Astrocyte (in vitro differentiated cells and primary cell): ENCODE measurements around the gene ERRFI1. TPM values are rescaled to one million over a fixed set of nuclear protein-coding genes. Genes with fewer than 3 reads are reported as not detected.
A peak's percentile ranks its signal among the peaks of the same experiment; 100 is the strongest.

Experiments used
- DNase-seq: peaks from one replicate; pipeline ENCODE4 v3.0.0-alpha.2; 2010; ENCODE audit warnings: low read depth
- FAIRE-seq: peaks from 2 replicates; lab custom pipeline; 2011; peaks lifted over from hg19 to GRCh38; lab: Jason Lieb, UNC
- H2AFZ ChIP-seq: 2 replicates; pipeline ENCODE4 v1.6.0; 2012; ENCODE audit warnings: low read depth, low read length, inconsistent platforms
- H3K27ac ChIP-seq: 2 replicates; pipeline ENCODE4 v1.5.1; 2011; ENCODE audit warnings: low read depth, low read length, inconsistent platforms
- H3K27me3 ChIP-seq: 2 replicates; pipeline ENCODE4 v1.6.0; 2011; ENCODE audit warnings: low read length, inconsistent platforms; ENCODE audit not compliant: insufficient read depth
- H3K36me3 ChIP-seq: 2 replicates; pipeline ENCODE4 v1.5.1; 2011; ENCODE audit warnings: low read length, inconsistent platforms; ENCODE audit not compliant: insufficient read depth
- H3K4me1 ChIP-seq: 2 replicates; pipeline ENCODE4 v1.5.1; 2011; ENCODE audit warnings: low read length, inconsistent platforms; ENCODE audit not compliant: insufficient read depth
- H3K4me2 ChIP-seq: 2 replicates; pipeline ENCODE4 v1.6.0; 2012; ENCODE audit warnings: low read length, inconsistent platforms
- H3K4me3 ChIP-seq: 2 replicates; pipeline ENCODE4 v1.5.1; 2011; ENCODE audit warnings: low read depth, mild to moderate bottlenecking, low read length, inconsistent platforms; ENCODE audit not compliant: insufficient read depth
- H3K79me2 ChIP-seq: 2 replicates; pipeline ENCODE4 v1.6.0; 2012; ENCODE audit warnings: mild to moderate bottlenecking, low read length, inconsistent platforms; ENCODE audit not compliant: insufficient read depth
- H3K9ac ChIP-seq: 2 replicates; pipeline ENCODE4 v1.6.0; 2012; ENCODE audit warnings: mild to moderate bottlenecking, low read length, inconsistent platforms
- H3K9me3 ChIP-seq: 2 replicates; pipeline ENCODE4 v1.5.1; 2012; ENCODE audit warnings: low read depth, mild to moderate bottlenecking, low read length, inconsistent platforms; ENCODE audit not compliant: insufficient read depth
- H4K20me1 ChIP-seq: 2 replicates; pipeline ENCODE4 v1.6.0; 2012; ENCODE audit warnings: low read length, inconsistent platforms; ENCODE audit not compliant: insufficient read depth
- H3K27ac Mint-ChIP-seq: one replicate; pipeline ENCODE4 v1.8.0; 2021; ENCODE audit warnings: mild to moderate bottlenecking, mixed read lengths; ENCODE audit not compliant: unreplicated experiment
- H3K27me3 Mint-ChIP-seq: one replicate; pipeline ENCODE4 v1.8.0; 2021; ENCODE audit warnings: low read depth, mixed read lengths; ENCODE audit not compliant: unreplicated experiment
- H3K36me3 Mint-ChIP-seq: one replicate; pipeline ENCODE4 v1.8.0; 2021; ENCODE audit warnings: low read depth, mixed read lengths; ENCODE audit not compliant: unreplicated experiment
- H3K4me1 Mint-ChIP-seq: one replicate; pipeline ENCODE4 v1.8.0; 2021; ENCODE audit warnings: low read depth, mixed read lengths; ENCODE audit not compliant: unreplicated experiment
- H3K4me3 Mint-ChIP-seq: one replicate; pipeline ENCODE4 v1.8.0; 2021; ENCODE audit warnings: mild to moderate bottlenecking, moderate library complexity, mixed read lengths; ENCODE audit not compliant: unreplicated experiment
- H3K9me3 Mint-ChIP-seq: one replicate; pipeline ENCODE4 v1.8.0; 2021; ENCODE audit warnings: mild to moderate bottlenecking, mixed read lengths; ENCODE audit not compliant: unreplicated experiment
- CTCF ChIP-seq: IDR thresholded peaks from 2 replicates; pipeline ENCODE4 v1.5.1; 2011; ENCODE audit warnings: low read depth, mild to moderate bottlenecking, inconsistent platforms, low read length, moderate library complexity; ENCODE audit not compliant: insufficient read depth
- EZH2 ChIP-seq: IDR thresholded peaks from 2 replicates; pipeline ENCODE4 v1.6.1; 2012; ENCODE audit warnings: mild to moderate bottlenecking, low read length, inconsistent platforms; ENCODE audit not compliant: insufficient read depth
- total RNA-seq: library from RNA; stranded (reverse); gene quantifications from 2 replicates; pipeline ENCODE4 v1.2.1, GENCODE V29; 2021

The ERRFI1 gene
- total RNA-seq, 1 donor from 2014 or later: 81.5 TPM

- peak overlapping the region; percentile 95 for H3K9ac ChIP-seq
- FAIRE-seq: no peak
These were observed 1.9 kb upstream of the ERRFI1 start for GRCh38 chr1:8027748-8028570.

GRCh38 chr1:8026976-8027747 lies 1.1 kb upstream of the ERRFI1 start:
- H2AFZ ChIP-seq: peak overlapping the region; percentile 86
- H3K27ac Mint-ChIP-seq: peak overlapping the region; percentile 93
- peak overlapping the region; percentile 87 for H3K27ac ChIP-seq

More at GRCh38 chr1:8027748-8028570, 1.9 kb upstream of the ERRFI1 start:
- no peaks in the 10 kb centered on the region for H3K36me3 ChIP-seq
- peaks cover 37% of the 10 kb centered on the region for H3K4me1 ChIP-seq
- peaks cover 2% of the 10 kb centered on the region for H3K36me3 Mint-ChIP-seq
- peaks cover 31% of the 10 kb centered on the region for H3K4me1 Mint-ChIP-seq
- DNase-seq: peak; percentile 89
- H3K27me3 ChIP-seq: no peaks in the 10 kb centered on the region
- no peaks in the 10 kb centered on the region for H3K9me3 Mint-ChIP-seq
- no peaks in the 10 kb centered on the region for H3K9me3 ChIP-seq
- peak overlapping the region; percentile 94 for H3K4me2 ChIP-seq
- no peak overlapping the region for H2AFZ ChIP-seq
- peak overlapping the region; percentile 37 for H3K27ac Mint-ChIP-seq
- peak overlapping the region; percentile 87 for H3K27ac ChIP-seq
- H3K4me3 ChIP-seq: peak overlapping the region; percentile 61
- no peaks in the 10 kb centered on the region for H3K27me3 Mint-ChIP-seq
- peak overlapping the region; percentile 85 for H3K4me3 Mint-ChIP-seq
- no peak for TF ChIP-seq CTCF
- TF ChIP-seq EZH2: no peak
- peaks cover 40% of the 10 kb centered on the region for H3K79me2 ChIP-seq
- peaks cover 27% of the 10 kb centered on the region for H4K20me1 ChIP-seq

More at GRCh38 chr1:8026976-8027747, 1.1 kb upstream of the ERRFI1 start:
- H3K36me3 ChIP-seq: no peaks in the 10 kb centered on the region
- Mint-ChIP-seq H3K4me1 (peaks cover 37% of the 10 kb centered on the region), H3K36me3 (peaks cover 4% of the 10 kb centered on the region), H3K9me3 (no peaks in the 10 kb centered on the region), H3K4me3 (peak overlapping the region; percentile 85), H3K27me3 (no peaks in the 10 kb centered on the region)
- H3K4me3 ChIP-seq: peak overlapping the region; percentile 61
- H3K4me1 ChIP-seq: peaks cover 44% of the 10 kb centered on the region
- TF ChIP-seq EZH2 (no peak), CTCF (no peak)
- FAIRE-seq (no peak), DNase-seq (no peak)
- peaks cover 48% of the 10 kb centered on the region for H3K79me2 ChIP-seq
- H3K9me3 ChIP-seq: no peaks in the 10 kb centered on the region
- peaks cover 35% of the 10 kb centered on the region for H4K20me1 ChIP-seq
- H3K9ac ChIP-seq: peak overlapping the region; percentile 95
- H3K27me3 ChIP-seq: no peaks in the 10 kb centered on the region
- H3K4me2 ChIP-seq: peak overlapping the region; percentile 94
